ELR (cell line): ENCODE data around the gene SH3GL3.

Experiments
- DNase-seq: peaks from one replicate; pipeline ENCODE4 v3.0.0-alpha.2; 2015; ENCODE audit warnings: low read depth

Gene SH3GL3

GRCh38 chr15:83567318-83567717 is 120.2 kb downstream of the SH3GL3 start:
- no peak for DNase-seq

GRCh38 chr15:83569341-83569740 is 122.2 kb downstream of the SH3GL3 start:
- no peak for DNase-seq

GRCh38 chr15:83570756-83571155 is 123.6 kb downstream of the SH3GL3 start:
- no peak for DNase-seq

GRCh38 chr15:83571820-83572707 is 124.9 kb downstream of the SH3GL3 start:
- peak; percentile 40 for DNase-seq

- no peak for DNase-seq
These were observed 127.2 kb downstream of the SH3GL3 start for GRCh38 chr15:83574345-83574744.

GRCh38 chr15:83578691-83579090 is 131.6 kb downstream of the SH3GL3 start:
- DNase-seq, result no peak

- no peak for DNase-seq
These were observed 134.2 kb downstream of the SH3GL3 start for GRCh38 chr15:83581381-83581780.

GRCh38 chr15:83582381-83582780 is 135.2 kb downstream of the SH3GL3 start:
- DNase-seq, result peak; percentile 19

GRCh38 chr15:83585601-83586335 is 138.6 kb downstream of the SH3GL3 start:
- no peak for DNase-seq

- no peak for DNase-seq
These were observed 139.9 kb downstream of the SH3GL3 start for GRCh38 chr15:83587091-83587490.

- DNase-seq, result no peak
These were observed 141.3 kb downstream of the SH3GL3 start for GRCh38 chr15:83588441-83588840.

GRCh38 chr15:83592370-83593040 is 145.4 kb downstream of the SH3GL3 start:
- DNase-seq, result no peak

GRCh38 chr15:83595191-83595590 is 148.1 kb downstream of the SH3GL3 start:
- no peak for DNase-seq

GRCh38 chr15:83598031-83598430 is 150.9 kb downstream of the SH3GL3 start:
- DNase-seq, result no peak

GRCh38 chr15:83602021-83602420 is 154.9 kb downstream of the SH3GL3 start:
- peak; percentile 9 for DNase-seq

- DNase-seq, result no peak
These were observed 157.4 kb downstream of the SH3GL3 start for GRCh38 chr15:83604549-83604948.

GRCh38 chr15:83605111-83605945 is 158.2 kb downstream of the SH3GL3 start:
- no peak for DNase-seq

GRCh38 chr15:83610132-83610531 is 163.0 kb downstream of the SH3GL3 start:
- DNase-seq, result no peak

- DNase-seq, result no peak
These were observed 164.0 kb downstream of the SH3GL3 start for GRCh38 chr15:83610901-83611685.

- DNase-seq, result no peak
These were observed 165.1 kb downstream of the SH3GL3 start for GRCh38 chr15:83612226-83612625.
